Ovary (tissue), 9 donors: ENCODE measurements around the gene BCL3. TPM values are rescaled to one million over a fixed set of nuclear protein-coding genes. Genes with fewer than 3 reads are reported as not detected.

ENCODE experiments used
- DNase-seq, 5 donors: peaks; one replicate each; pipeline ENCODE4 v3.0.0-alpha.2; 2019 to 2020
- H3K27ac ChIP-seq, 2 donors: fragments of 200-600 bp; one replicate each; pipeline versions ENCODE4 v1.5.1 to v1.8.0; 2019 to 2022
- H3K27me3 ChIP-seq: fragments of 200-600 bp; one replicate; pipeline ENCODE4 v1.8.0; 2022
- H3K36me3 ChIP-seq: fragments of 200-600 bp; sonication (generic); one replicate; pipeline ENCODE4 v1.5.1; 2019
- H3K4me1 ChIP-seq: one replicate; pipeline ENCODE4 v1.8.1; 2013; ENCODE audit warnings: mild to moderate bottlenecking, moderate library complexity; ENCODE audit not compliant: insufficient read depth
- H3K4me3 ChIP-seq: fragments of 200-600 bp; sonication (generic); one replicate; pipeline ENCODE4 v1.5.1; 2017
- H3K9me3 ChIP-seq, 2 donors: fragments of 200-600 bp in 1 of 2; sonication (generic) in 1 of 2; one replicate each; pipeline versions ENCODE4 v1.5.1 to v1.8.1; 2013 to 2019; ENCODE audit warnings: mild to moderate bottlenecking in 1 of 2, moderate library complexity in 1 of 2
- EP300 ChIP-seq: sonication (generic); formaldehyde crosslinking; IDR thresholded peaks from one replicate; pipeline ENCODE4 v1.6.1; 2017; ENCODE audit warnings: antibody characterized with exemption
- POLR2A ChIP-seq: fragments of 450-650 bp; IDR thresholded peaks from one replicate; pipeline ENCODE4 v1.6.1; 2017; ENCODE audit warnings: antibody characterized with exemption, mild to moderate bottlenecking, moderate library complexity
- WGBS, 3 donors: extraction: QIAGEN DNeasy Blood & Tissue Kit in 1 of 3; methylation state at CpG; one replicate each; pipeline versions ENCODE4 v1.1.5 to v1.1.7; 2013 to 2017; 5-methylcytosine and 5-hydroxymethylcytosine counted together
- intact Hi-C, 4 donors: fragments of 100-400 bp; cut with DNase I; formaldehyde crosslinking; loops; one replicate each; pipeline versions ENCODE4 v1.11.0 to v1.15.1; 2022 to 2023
- polyA plus RNA-seq, 2 donors: library from polyadenylated mRNA; stranded (reverse); fragments of 200-250 nt in 1 of 2; fragments of 350-450 nt in 1 of 2; fragmentation: Illumina TruSeq in 1 of 2; extraction: RNeasy Lipid Tissue Mini Kit (QIAGEN cat#74804) in 1 of 2; gene quantifications; one replicate each; pipeline ENCODE4 v1.2.3, GENCODE V29; 2013 to 2014
- total RNA-seq, 7 donors: library from RNA; depleted of rRNA in 2 of 7; stranded (reverse); fragments of >200 nt in 2 of 7; fragmentation: NEBNext Ultra II Directional in 3 of 7; extraction: Animal tissue kit (Norgen Biotek cat#: 25700) in 3 of 7; gene quantifications; one replicate each; pipeline versions ENCODE4 v1.1.0 to v1.2.4, GENCODE V29; 2016 to 2023
- TF ChIP-seq, protein P1 (sequence below), 3 donors: fragments of 450-650 bp in 2 of 3; fragments of 200-600 bp in 1 of 3; IDR thresholded peaks; one replicate each; pipeline versions ENCODE4 v1.5.1 to v1.8.0; 2016 to 2022; ENCODE audit warnings: antibody characterized with exemption in 3 of 3, mild to moderate bottlenecking in 1 of 3
- donor health status: DM: no; HTN: no; CAD: no; lungs with moderate emphysema.
- donor health status: DM: no; HTN: no; CAD: no.
- donor health status: Bipolar disorder and iron deficiency.
- donor health status: DM: yes; HTN: yes; CAD: no.
- donor health status: DM: no; HTN: no; CAD: no.
- donor health status: DM: yes; HTN: yes; CAD: no.

Gene BCL3
- total and polyA plus RNA-seq, 9 donors, result 3.2 to 141 (median 43.4) TPM

- peaks cover 12% of the 10 kb centered on the region for H3K4me1 ChIP-seq
- no peaks in the 10 kb centered on the region for H3K36me3 ChIP-seq
- no peak overlapping the region for H3K27ac ChIP-seq
- DNase-seq, result peak; percentile 71 to 88 (median 84)
- intact Hi-C loops, result loop anchor here (1.0 to 10.0 kb wide), 5 partner anchors 45 to 1761 kb away; no protein-coding TSS in a partner anchor
- TF ChIP-seq EP300, result no peak
- TF ChIP-seq, protein P1, sequence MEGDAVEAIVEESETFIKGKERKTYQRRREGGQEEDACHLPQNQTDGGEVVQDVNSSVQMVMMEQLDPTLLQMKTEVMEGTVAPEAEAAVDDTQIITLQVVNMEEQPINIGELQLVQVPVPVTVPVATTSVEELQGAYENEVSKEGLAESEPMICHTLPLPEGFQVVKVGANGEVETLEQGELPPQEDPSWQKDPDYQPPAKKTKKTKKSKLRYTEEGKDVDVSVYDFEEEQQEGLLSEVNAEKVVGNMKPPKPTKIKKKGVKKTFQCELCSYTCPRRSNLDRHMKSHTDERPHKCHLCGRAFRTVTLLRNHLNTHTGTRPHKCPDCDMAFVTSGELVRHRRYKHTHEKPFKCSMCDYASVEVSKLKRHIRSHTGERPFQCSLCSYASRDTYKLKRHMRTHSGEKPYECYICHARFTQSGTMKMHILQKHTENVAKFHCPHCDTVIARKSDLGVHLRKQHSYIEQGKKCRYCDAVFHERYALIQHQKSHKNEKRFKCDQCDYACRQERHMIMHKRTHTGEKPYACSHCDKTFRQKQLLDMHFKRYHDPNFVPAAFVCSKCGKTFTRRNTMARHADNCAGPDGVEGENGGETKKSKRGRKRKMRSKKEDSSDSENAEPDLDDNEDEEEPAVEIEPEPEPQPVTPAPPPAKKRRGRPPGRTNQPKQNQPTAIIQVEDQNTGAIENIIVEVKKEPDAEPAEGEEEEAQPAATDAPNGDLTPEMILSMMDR (IDR thresholded peaks at IDR 0.05), result peak; percentile 87 to 95 (median 95)
- no peaks in the 10 kb centered on the region for H3K9me3 ChIP-seq
- WGBS, 3 donors, result 19 to 49% (median 19%) methylated on average over 3 to 7 of the region's 7 CpGs
- H3K27me3 ChIP-seq, result no peaks in the 10 kb centered on the region
- H3K4me3 ChIP-seq, result no peak overlapping the region
Measured at GRCh38 chr19:44723952-44724319, 24.6 kb upstream of the BCL3 start.

DNA sequence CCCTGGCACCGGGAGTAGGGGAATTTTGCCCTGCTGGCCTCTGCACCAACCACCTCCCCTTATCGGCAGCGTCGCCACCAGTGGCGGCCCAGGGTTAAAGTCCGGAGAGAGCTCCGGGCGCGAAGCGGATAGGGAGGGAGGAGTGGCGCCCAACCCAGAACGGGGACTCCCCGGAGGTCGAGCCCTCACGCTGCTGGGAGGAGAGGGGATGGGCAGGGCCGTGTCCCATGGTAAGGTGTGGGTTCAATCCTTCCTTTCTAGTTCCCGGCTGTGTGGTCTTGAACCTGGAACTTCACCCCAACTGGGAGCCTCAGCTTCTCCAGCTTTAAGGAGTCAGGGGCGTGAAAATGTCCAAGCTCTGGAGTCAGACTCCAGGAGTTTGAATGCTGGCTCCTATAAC, 23.3 kb upstream of the BCL3 start:
- H3K27me3 ChIP-seq, result no peaks in the 10 kb centered on the region
- no peak for DNase-seq
- intact Hi-C loops, result loop anchor here in 1 of 4 donors (10.0 kb wide), 1 partner anchor 1760 kb away; no protein-coding TSS in a partner anchor
- H3K4me1 ChIP-seq, result peaks cover 8% of the 10 kb centered on the region
- H3K4me3 ChIP-seq, result no peak overlapping the region
- no peaks in the 10 kb centered on the region for H3K36me3 ChIP-seq
- WGBS, 3 donors, result 9 to 17% (median 14%) methylated on average over 15 to 18 of the region's 18 CpGs
- TF ChIP-seq EP300 (no peak), POLR2A (no peak)
- TF ChIP-seq, protein P1 (IDR thresholded peaks at IDR 0.05), result no peak
- H3K9me3 ChIP-seq, result no peaks in the 10 kb centered on the region
- no peak overlapping the region for H3K27ac ChIP-seq

DNA sequence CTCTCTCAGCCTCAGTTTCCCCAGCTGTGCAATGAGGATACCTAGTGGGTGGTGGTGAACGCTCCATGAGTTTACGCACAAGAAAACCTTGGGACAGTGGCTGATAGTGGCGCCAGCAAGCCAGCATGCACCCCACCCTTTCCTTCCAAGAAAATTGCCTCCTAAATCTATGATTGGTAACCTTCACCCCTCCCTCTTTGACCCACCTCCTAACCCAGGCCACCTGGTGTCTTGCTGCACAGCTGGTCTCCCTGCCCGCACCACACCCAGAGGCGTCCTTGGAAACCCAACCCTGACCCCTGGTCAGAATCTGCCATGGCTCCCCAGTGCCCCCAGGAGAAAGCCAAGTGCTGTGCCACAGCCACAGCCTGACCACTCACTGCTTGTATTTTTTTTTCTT, 22.8 kb upstream of the BCL3 start:
- H3K4me1 ChIP-seq, result peaks cover 7% of the 10 kb centered on the region

GRCh38 chr19:44726465-44726864, 22.0 kb upstream of the BCL3 start:
- TF ChIP-seq EP300, result no peak
- TF ChIP-seq, protein P1 (IDR thresholded peaks at IDR 0.05), result no peak
- TF ChIP-seq POLR2A, result no peak

More for the DNA sequence above, 22.8 kb upstream of the BCL3 start:
- WGBS, 3 donors, result 70 to 84% (median 75%) methylated on average over 5 of the region's 5 CpGs
- intact Hi-C loops, result loop anchor here in 1 of 4 donors (10.0 kb wide), 1 partner anchor 1759 kb away; no protein-coding TSS in a partner anchor
- Histone ChIP-seq H3K27me3 (no peaks in the 10 kb centered on the region), H3K27ac (no peak overlapping the region), H3K9me3 (no peaks in the 10 kb centered on the region), H3K36me3 (no peaks in the 10 kb centered on the region), H3K4me3 (no peak overlapping the region)
- TF ChIP-seq POLR2A, result no peak
- TF ChIP-seq EP300, result no peak
- TF ChIP-seq, protein P1 (IDR thresholded peaks at IDR 0.05), result no peak
- no peak for DNase-seq

More at GRCh38 chr19:44726465-44726864, 22.0 kb upstream of the BCL3 start:
- no peak for DNase-seq
- no peaks in the 10 kb centered on the region for H3K27me3 ChIP-seq
- H3K36me3 ChIP-seq, result no peaks in the 10 kb centered on the region
- H3K4me3 ChIP-seq, result no peak overlapping the region
- peaks cover 7% of the 10 kb centered on the region for H3K4me1 ChIP-seq
- intact Hi-C loops, result loop anchor here in 1 of 4 donors (10.0 kb wide), 1 partner anchor 1758 kb away; no protein-coding TSS in a partner anchor
- WGBS, 3 donors, result 94 to 96% (median 95%) methylated on average over 12 of the region's 12 CpGs
- no peak overlapping the region for H3K27ac ChIP-seq
- H3K9me3 ChIP-seq, result no peaks in the 10 kb centered on the region
